ENCODE measurements around the gene DCD.

DNA sequence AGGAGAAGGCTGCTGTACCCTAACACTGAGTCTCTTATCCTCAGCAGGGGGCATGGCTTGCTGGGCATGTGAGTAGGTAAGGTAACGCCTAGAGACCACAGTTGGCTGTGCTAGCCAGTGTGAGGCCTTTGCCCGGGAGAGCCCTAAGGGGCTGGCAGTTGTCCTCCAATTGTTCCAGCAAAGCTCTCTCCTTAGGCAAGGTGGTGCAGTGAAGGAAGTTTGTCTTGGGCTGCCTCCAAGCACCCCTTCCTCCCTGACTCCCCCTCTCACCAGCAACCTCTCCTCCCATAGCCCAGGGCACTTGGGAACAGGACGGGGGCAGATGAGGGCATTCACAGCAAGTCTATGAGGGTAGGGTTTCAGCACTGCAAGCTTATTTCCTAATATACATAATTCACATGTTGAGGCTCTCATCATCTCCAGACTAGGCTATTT lies 36.4 kb downstream of the DCD start:
- TF ChIP-seq, protein P1, sequence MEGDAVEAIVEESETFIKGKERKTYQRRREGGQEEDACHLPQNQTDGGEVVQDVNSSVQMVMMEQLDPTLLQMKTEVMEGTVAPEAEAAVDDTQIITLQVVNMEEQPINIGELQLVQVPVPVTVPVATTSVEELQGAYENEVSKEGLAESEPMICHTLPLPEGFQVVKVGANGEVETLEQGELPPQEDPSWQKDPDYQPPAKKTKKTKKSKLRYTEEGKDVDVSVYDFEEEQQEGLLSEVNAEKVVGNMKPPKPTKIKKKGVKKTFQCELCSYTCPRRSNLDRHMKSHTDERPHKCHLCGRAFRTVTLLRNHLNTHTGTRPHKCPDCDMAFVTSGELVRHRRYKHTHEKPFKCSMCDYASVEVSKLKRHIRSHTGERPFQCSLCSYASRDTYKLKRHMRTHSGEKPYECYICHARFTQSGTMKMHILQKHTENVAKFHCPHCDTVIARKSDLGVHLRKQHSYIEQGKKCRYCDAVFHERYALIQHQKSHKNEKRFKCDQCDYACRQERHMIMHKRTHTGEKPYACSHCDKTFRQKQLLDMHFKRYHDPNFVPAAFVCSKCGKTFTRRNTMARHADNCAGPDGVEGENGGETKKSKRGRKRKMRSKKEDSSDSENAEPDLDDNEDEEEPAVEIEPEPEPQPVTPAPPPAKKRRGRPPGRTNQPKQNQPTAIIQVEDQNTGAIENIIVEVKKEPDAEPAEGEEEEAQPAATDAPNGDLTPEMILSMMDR (IDR thresholded peaks at IDR 0.05; ENCODE audit: borderline replicate concordance, extremely low read depth, low read length, poor library complexity, severe bottlenecking), result no peak
- TF ChIP-seq EZH2 (IDR thresholded peaks at IDR 0.05; ENCODE audit: borderline replicate concordance, low read depth, low read length, severe bottlenecking), result no peak
